HEK293 (cell line): ENCODE data around the gene LPGAT1.

Source experiments
- EGR2 ChIP-seq: fragments of 450-650 bp; formaldehyde crosslinking; IDR thresholded peaks from 2 replicates; pipeline ENCODE4 v1.5.1; 2016; ENCODE audit warnings: low read depth, missing biosample characterization, missing genetic modification characterization
- KLF8 ChIP-seq: fragments of 450-650 bp; formaldehyde crosslinking; IDR thresholded peaks from 2 replicates; pipeline ENCODE4 v1.5.1; 2016; ENCODE audit warnings: missing biosample characterization, missing genetic modification characterization
- ZNF114 ChIP-seq: fragments of 450-650 bp; formaldehyde crosslinking; IDR thresholded peaks from 2 replicates; pipeline ENCODE4 v1.5.0; 2017; ENCODE audit warnings: missing biosample characterization, missing genetic modification characterization
- ZNF138 ChIP-seq: fragments of 450-650 bp; formaldehyde crosslinking; IDR thresholded peaks from 2 replicates; pipeline ENCODE4 v1.5.1; 2016; ENCODE audit warnings: missing biosample characterization, missing genetic modification characterization, borderline replicate concordance
- ZNF23 ChIP-seq: fragments of 450-650 bp; formaldehyde crosslinking; IDR thresholded peaks from 2 replicates; pipeline ENCODE4 v1.5.1; 2016; ENCODE audit warnings: missing biosample characterization, missing genetic modification characterization, borderline replicate concordance
- TF ChIP-seq, protein P1 (sequence below): fragments of 450-650 bp; formaldehyde crosslinking; IDR thresholded peaks from 2 replicates; pipeline ENCODE4 v1.5.1; 2016; ENCODE audit warnings: missing biosample characterization, missing genetic modification characterization

GRCh38 chr1:211775170-211775569 lies 55.4 kb downstream of the LPGAT1 start:
- TF ChIP-seq, protein P1, sequence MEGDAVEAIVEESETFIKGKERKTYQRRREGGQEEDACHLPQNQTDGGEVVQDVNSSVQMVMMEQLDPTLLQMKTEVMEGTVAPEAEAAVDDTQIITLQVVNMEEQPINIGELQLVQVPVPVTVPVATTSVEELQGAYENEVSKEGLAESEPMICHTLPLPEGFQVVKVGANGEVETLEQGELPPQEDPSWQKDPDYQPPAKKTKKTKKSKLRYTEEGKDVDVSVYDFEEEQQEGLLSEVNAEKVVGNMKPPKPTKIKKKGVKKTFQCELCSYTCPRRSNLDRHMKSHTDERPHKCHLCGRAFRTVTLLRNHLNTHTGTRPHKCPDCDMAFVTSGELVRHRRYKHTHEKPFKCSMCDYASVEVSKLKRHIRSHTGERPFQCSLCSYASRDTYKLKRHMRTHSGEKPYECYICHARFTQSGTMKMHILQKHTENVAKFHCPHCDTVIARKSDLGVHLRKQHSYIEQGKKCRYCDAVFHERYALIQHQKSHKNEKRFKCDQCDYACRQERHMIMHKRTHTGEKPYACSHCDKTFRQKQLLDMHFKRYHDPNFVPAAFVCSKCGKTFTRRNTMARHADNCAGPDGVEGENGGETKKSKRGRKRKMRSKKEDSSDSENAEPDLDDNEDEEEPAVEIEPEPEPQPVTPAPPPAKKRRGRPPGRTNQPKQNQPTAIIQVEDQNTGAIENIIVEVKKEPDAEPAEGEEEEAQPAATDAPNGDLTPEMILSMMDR (tag by site-specific recombination): no peak
- TF ChIP-seq ZNF138: no peak
- TF ChIP-seq ZNF114: no peak
- TF ChIP-seq EGR2: no peak
- no peak for TF ChIP-seq ZNF23
- TF ChIP-seq KLF8 (tag by site-specific recombination): no peak
